GM18499 (cell line): Measurements from ENCODE around the gene HSD11B1L.

Experiments
- ATAC-seq: cut with Tn5 transposase; IDR thresholded peaks from one replicate; pipeline ENCODE4 v1.9.1; 2021; ENCODE audit warnings: moderate number of reproducible peaks; ENCODE audit not compliant: insufficient read depth, unreplicated experiment

HSD11B1L gene

GRCh38 chr19:5666921-5667610 is 13.8 kb upstream of the HSD11B1L start:
- ATAC-seq = no peak

GRCh38 chr19:5667751-5668271 is 13.0 kb upstream of the HSD11B1L start:
- ATAC-seq = no peak

- no peak for ATAC-seq
Measured at GRCh38 chr19:5669212-5669611, 11.6 kb upstream of the HSD11B1L start.

- ATAC-seq = no peak
Measured at GRCh38 chr19:5671600-5671999, 9.2 kb upstream of the HSD11B1L start.

- no peak for ATAC-seq
Measured at GRCh38 chr19:5672708-5673459, 7.9 kb upstream of the HSD11B1L start.

- ATAC-seq = no peak
Measured at GRCh38 chr19:5673752-5674151, 7.1 kb upstream of the HSD11B1L start.

- no peak for ATAC-seq
Measured at GRCh38 chr19:5674714-5675113, 6.1 kb upstream of the HSD11B1L start.

GRCh38 chr19:5676105-5676771 is 4.6 kb upstream of the HSD11B1L start:
- ATAC-seq = no peak

- ATAC-seq = no peak
Measured at GRCh38 chr19:5676772-5677105, 4.1 kb upstream of the HSD11B1L start.

- no peak for ATAC-seq
Measured at GRCh38 chr19:5677136-5677535, 3.7 kb upstream of the HSD11B1L start.

- no peak for ATAC-seq
Measured at GRCh38 chr19:5677580-5677979, 3.2 kb upstream of the HSD11B1L start.

- no peak for ATAC-seq
Measured at GRCh38 chr19:5678071-5678718, 2.6 kb upstream of the HSD11B1L start.

GRCh38 chr19:5679289-5680083 is 1.3 kb upstream of the HSD11B1L start:
- ATAC-seq = no peak

GRCh38 chr19:5680084-5680436 is 767 bp upstream of the HSD11B1L start:
- no peak for ATAC-seq

GRCh38 chr19:5681391-5682106 is 722 bp downstream of the HSD11B1L start:
- ATAC-seq = no peak

- ATAC-seq = no peak
Measured at GRCh38 chr19:5682107-5682482, 1.3 kb downstream of the HSD11B1L start.

GRCh38 chr19:5683177-5683886 is 2.5 kb downstream of the HSD11B1L start:
- ATAC-seq = no peak

- ATAC-seq = no peak
Measured at GRCh38 chr19:5684694-5685430, 4.0 kb downstream of the HSD11B1L start.
